ENCODE results near the gene ZFC3H1.

GRCh38 chr12:71694099-71694820 is 30.6 kb upstream of the ZFC3H1 start:
- TF ChIP-seq GATA2 (IDR thresholded peaks at IDR 0.05; ENCODE audit: low read depth, low read length) (no peak), GATA3 (IDR thresholded peaks at IDR 0.05; ENCODE audit: low read depth, low read length) (no peak)
